MCF 10A (cell line): ENCODE measurements around the gene GNG13. TPM values are rescaled to one million over a fixed set of nuclear protein-coding genes. Genes with fewer than 3 reads are reported as not detected.

Source experiments
- BruUV-seq: library from RNA; stranded (reverse); fragments of 400-500 nt; replicated peaks from 2 replicates; lab custom pipeline; 2021; lab: Mats Ljungman, UMichigan
- CTCF ChIA-PET: fragments of 300-600 bp; sonication (Branson Sonifier 250); formaldehyde crosslinking; extraction: SDS; loops from one replicate; lab custom pipeline; 2021; ENCODE audit warnings: antibody characterized with exemption, inconsistent platforms; lab: Yijun Ruan, JAX
- POLR2A ChIA-PET: fragments of 300-600, 350-650 bp; sonication (Branson Sonifier 250); formaldehyde crosslinking; extraction: SDS; loops from one replicate; lab custom pipeline; 2020; ENCODE audit warnings: antibody characterized with exemption, inconsistent platforms; lab: Yijun Ruan, JAX
- DNase-seq: peaks from one replicate; pipeline ENCODE4 v3.0.0-alpha.2; 2018; ENCODE audit not compliant: unreplicated experiment
- H3K27ac Mint-ChIP-seq: one replicate; pipeline ENCODE4 v1.8.0; 2022; ENCODE audit warnings: mild to moderate bottlenecking, low read depth, mixed read lengths; ENCODE audit not compliant: unreplicated experiment
- H3K27me3 Mint-ChIP-seq: one replicate; pipeline ENCODE4 v1.8.0; 2022; ENCODE audit warnings: mixed read lengths; ENCODE audit not compliant: insufficient read depth, unreplicated experiment
- H3K36me3 Mint-ChIP-seq: one replicate; pipeline ENCODE4 v1.8.0; 2022; ENCODE audit warnings: mild to moderate bottlenecking, moderate library complexity, mixed read lengths; ENCODE audit not compliant: insufficient read depth, unreplicated experiment
- H3K4me1 Mint-ChIP-seq: one replicate; pipeline ENCODE4 v1.8.0; 2022; ENCODE audit warnings: mixed read lengths; ENCODE audit not compliant: insufficient read depth, unreplicated experiment
- H3K4me3 Mint-ChIP-seq: one replicate; pipeline ENCODE4 v1.8.0; 2022; ENCODE audit warnings: mild to moderate bottlenecking, moderate library complexity, mixed read lengths; ENCODE audit not compliant: unreplicated experiment
- H3K9me3 Mint-ChIP-seq: one replicate; pipeline ENCODE4 v1.8.0; 2022; ENCODE audit warnings: mixed read lengths; ENCODE audit not compliant: unreplicated experiment
- CTCF ChIP-seq: fragments of 200-600 bp; IDR thresholded peaks from one replicate; pipeline ENCODE4 v1.8.0; 2022; ENCODE audit warnings: antibody characterized with exemption, mild to moderate bottlenecking; ENCODE audit not compliant: unreplicated experiment
- intact Hi-C: fragments of 100-400 bp; cut with micrococcal nuclease; formaldehyde crosslinking; loops from 2 replicates; pipeline ENCODE4 v1.14.1; 2022
- total RNA-seq: library from RNA; stranded (reverse); gene quantifications from 2 replicates; pipeline ENCODE4 v1.2.3, GENCODE V29; 2022

GNG13 gene
- total RNA-seq, 1 experiment from 2014 or later, result not detected

- Mint-ChIP-seq H3K27me3 (no peaks in the 10 kb centered on the region), H3K36me3 (no peaks in the 10 kb centered on the region), H3K4me1 (no peaks in the 10 kb centered on the region), H3K4me3 (no peak overlapping the region), H3K27ac (no peak overlapping the region), H3K9me3 (no peaks in the 10 kb centered on the region)
- CTCF ChIA-PET, result no interaction called here
- BruUV-seq, result no TSS peak
- TF ChIP-seq CTCF, result no peak
- POLR2A ChIA-PET, result interaction anchor here (1.2 to 3.0 kb wide), 2 partner anchors 9 to 13 kb away, joined by 3 to 17 read pairs; no protein-coding TSS in a partner anchor
- no peak for DNase-seq
- intact Hi-C loops, result no loop called here
Observed at GRCh38 chr16:770411-770810, 30.1 kb downstream of the GNG13 start.

GRCh38 chr16:769934-770333 is 30.6 kb downstream of the GNG13 start:
- H3K27me3 Mint-ChIP-seq, result no peaks in the 10 kb centered on the region
- H3K27ac Mint-ChIP-seq, result no peak overlapping the region
- no peaks in the 10 kb centered on the region for H3K36me3 Mint-ChIP-seq
- H3K9me3 Mint-ChIP-seq, result no peaks in the 10 kb centered on the region
- CTCF ChIA-PET, result interaction anchor here (0.7 to 0.8 kb wide), 2 partner anchors 8 to 9 kb away, joined by 4 to 5 read pairs; no protein-coding TSS in a partner anchor
- no peak for TF ChIP-seq CTCF
- no peak for DNase-seq
- H3K4me3 Mint-ChIP-seq, result no peak overlapping the region
- POLR2A ChIA-PET, result interaction anchor here (1.2 kb wide), 1 partner anchor 8 kb away, joined by 3 read pairs; no protein-coding TSS in a partner anchor
- no TSS peak for BruUV-seq
- intact Hi-C loops, result no loop called here
- no peaks in the 10 kb centered on the region for H3K4me1 Mint-ChIP-seq

- no peak overlapping the region for H3K27ac Mint-ChIP-seq
- no TSS peak for BruUV-seq
- H3K9me3 Mint-ChIP-seq, result no peaks in the 10 kb centered on the region
Observed at GRCh38 chr16:769184-769784, 31.2 kb downstream of the GNG13 start.

More at GRCh38 chr16:769184-769784, 31.2 kb downstream of the GNG13 start:
- Mint-ChIP-seq H3K4me3 (no peak overlapping the region), H3K27me3 (no peaks in the 10 kb centered on the region), H3K36me3 (no peaks in the 10 kb centered on the region), H3K4me1 (no peaks in the 10 kb centered on the region)
- no peak for DNase-seq
- ChIA-PET POLR2A (interaction anchor here (1.2 kb wide), 1 partner anchor 8 kb away, joined by 3 read pairs; no protein-coding TSS in a partner anchor), CTCF (interaction anchor here (0.7 to 0.8 kb wide), 2 partner anchors 8 to 10 kb away, joined by 4 to 5 read pairs; no protein-coding TSS in a partner anchor)
- intact Hi-C loops, result no loop called here
- no peak for TF ChIP-seq CTCF
